Middle frontal gyrus (tissue), 1 donor: ENCODE measurements around the gene FAM234A.
"Not testable (repeated sequence)": the region's sequence is repeated elsewhere in the genome, so short reads cannot be mapped to it uniquely, and the experiment has no call there.

ENCODE experiments used
- DNase-seq: peaks from one replicate; pipeline ENCODE4 v3.0.0-alpha.2; 2015; ENCODE audit warnings: low spot score; ENCODE audit errors: extremely low spot score

The FAM234A gene

DNA sequence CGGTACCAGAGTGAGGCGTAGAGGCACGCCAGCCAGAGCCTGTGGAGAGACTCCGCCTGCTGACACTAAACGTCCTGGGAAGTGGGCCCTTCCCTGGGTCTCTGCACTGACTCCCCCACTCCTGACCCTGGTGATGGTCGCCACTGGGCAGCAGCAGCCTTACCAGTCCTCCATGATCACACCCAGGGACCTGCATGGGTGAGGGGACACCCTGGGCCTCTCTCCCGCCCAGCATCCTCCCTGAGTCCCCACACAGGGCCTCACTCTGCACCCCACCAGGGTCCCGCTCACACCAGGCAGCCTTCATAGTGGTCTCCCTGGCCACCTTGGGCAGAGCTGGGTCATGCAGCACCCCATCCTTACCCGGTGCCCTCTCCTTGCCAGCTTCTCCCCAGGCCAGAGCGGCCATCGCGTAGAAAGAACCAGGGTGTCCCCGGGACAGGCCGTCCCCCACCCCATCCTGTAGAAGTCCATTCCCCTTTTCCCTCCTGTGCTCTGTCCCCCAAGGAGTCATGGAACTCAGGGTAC lies 30.4 kb downstream of the FAM234A start:
- no peak for DNase-seq

- DNase-seq: no peak
These were observed 31.1 kb downstream of the FAM234A start for GRCh38 chr16:265711-266110.

- DNase-seq: no peak
These were observed 31.9 kb downstream of the FAM234A start for GRCh38 chr16:266258-267164.

GRCh38 chr16:267562-267961 lies 32.9 kb downstream of the FAM234A start:
- DNase-seq: not testable (repeated sequence)

DNA sequence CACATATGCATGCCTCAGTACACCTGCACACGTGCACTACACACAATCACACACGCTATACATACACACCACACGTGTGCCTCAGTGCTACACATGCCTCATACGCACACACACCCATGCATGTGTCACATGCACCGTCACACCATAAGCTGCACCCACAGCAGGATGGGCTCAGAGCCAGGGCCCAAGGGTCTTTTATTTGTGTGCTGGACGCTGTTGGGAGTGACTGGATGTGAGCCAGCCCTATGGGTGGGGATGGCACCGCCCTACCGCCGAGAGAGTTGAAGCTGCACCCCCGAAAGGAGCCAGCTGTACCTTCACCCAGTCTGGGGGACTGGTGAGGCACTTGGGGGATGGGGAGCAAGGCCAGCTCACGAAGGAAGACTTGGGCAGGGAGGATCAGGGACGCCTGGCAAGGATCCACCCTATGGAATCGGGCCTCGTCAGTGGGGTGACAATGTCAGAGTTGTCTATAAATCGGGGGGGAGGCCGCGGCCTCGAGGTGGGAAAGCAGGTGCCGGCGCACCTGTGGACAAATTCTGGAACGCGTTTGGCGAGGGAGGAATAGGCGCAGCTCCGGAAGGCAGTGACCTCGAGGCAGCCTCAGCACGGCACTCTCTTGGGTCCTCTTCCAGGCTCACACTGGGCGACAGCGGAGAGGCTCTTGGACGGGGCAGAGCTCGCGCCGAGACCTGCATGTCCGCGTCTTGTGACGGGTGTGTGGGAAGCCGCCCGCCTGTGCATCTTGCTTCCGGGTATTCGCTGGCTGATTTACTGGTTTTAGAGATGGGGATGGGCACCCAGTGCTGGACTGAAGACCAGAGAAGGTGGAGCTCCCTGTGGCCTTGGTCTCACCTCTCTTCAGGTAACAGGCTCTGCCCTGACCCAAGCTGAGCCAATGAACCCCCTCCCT lies 33.8 kb downstream of the FAM234A start:
- DNase-seq: no peak

DNA sequence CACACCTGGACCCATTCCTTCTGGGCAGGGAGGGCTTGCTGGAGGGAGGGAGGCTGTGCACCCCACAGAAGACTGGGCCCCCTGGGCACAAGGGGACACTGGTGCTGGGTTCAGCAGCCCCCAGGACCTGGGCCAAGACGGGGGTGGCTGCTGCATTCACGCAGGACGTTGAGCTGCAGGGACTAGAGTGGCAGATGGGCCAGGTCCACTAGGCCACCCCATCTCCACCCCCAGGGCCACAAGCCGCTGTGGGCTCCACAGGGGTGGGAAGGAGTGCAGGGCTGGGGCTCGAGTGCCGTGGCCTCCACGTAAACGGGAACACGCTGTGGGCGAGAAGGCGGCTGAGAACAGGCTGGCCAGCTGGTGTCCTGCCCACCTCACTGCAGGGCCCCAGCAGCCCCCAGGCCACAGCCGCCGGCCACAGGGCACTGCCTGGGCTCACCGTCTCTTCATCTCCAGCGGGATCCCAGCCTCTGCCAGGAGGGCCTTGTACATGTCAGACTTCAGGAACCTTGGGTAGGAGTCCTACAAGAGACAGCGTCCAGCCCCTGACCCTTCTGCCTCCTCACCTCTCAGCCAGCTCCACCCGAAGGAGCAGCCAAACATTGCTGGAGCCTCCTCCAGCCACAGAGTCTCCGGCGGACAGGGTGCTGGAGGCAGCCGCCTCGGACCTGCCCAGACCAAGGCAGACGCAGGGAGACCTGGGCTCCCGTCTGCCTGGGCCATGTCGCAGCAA lies 34.6 kb downstream of the FAM234A start:
- no peak for DNase-seq

DNA sequence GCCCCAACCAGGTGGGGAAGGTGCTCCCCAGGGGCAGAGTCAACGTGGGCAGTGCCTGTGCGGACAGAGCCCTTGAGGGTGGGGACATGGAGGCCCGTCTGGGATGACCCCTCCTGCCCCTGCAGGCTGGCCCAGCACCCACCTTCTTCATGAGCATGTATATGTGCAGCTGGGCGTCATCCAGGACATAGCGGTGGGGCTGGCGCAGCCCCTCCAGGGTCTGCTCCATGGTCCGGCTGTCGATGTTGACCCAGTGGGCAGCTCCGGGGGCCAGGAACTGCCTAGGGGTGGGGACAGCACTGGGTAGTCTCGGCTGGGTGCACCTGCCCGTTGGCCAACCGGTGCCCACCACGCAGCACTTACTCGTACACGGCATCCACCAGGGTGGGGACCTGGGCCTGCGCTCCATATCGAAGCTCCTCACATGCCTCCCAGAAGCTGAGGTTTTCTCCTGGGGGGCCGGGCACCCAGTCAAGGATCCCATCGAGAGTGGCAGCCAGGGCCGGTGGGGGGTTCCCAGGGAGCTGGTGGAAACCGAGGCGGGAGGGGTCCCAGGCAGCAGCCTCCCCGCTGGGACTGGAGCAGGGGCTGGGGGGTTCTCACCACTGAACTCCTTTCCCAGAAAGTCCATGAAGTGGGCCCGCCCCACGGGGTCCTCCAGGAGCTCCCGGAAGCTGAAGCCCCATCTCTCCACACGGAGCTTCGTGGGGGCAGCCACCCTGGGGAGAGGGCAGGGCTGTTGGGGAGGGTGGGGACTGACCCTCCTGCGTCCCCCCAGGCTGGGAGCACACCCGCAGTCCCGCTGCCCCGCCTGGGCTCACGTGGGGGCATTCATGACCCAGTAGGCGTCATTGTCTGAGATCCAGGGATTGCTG lies 36.0 kb downstream of the FAM234A start:
- DNase-seq: no peak

DNA sequence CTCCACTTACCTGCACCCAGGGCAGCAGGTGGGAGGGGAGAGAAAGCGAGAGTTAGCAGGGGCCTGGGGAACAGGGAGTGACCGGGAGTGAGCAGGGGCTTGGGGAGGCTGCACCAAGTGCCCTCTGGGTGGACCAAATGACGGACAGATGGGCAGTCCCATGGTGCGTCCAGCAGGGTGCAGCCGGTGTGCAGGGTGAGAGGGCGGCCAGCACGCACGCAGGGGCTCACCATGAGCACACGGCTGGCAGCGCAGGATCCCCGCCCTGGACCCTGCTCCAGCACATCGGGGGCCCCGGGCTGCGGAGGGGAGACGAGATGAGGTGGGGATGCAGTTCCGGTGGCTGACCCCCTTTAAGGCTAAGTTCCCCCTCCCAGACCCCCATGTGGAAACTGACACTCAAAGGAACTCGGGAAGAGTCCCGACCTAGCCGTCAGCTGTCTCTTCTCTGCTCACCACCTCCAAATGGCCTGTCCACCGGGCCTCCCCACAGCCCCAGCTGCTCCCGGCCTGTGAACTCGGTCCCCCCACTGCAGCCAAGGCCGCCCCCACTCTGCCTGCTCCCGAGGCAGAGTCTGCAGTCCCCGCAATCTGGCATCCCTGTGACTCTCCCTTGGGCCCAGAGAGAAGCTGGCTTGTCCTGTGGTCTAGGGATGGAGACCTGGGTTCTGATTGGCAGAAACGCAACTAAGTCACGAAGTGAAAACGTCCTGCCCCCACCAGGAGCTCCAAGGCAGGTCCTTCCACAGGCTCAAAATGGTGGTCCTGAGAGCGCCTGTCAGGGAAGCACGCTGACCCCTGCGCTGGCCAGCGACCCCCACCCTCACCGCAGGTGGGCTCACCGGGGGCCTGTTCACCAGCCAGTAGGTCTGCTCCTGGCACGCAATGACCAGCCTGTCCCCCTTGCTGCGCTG lies 38.3 kb downstream of the FAM234A start:
- DNase-seq: no peak

GRCh38 chr16:273547-274421 lies 39.2 kb downstream of the FAM234A start:
- no peak for DNase-seq

- no peak for DNase-seq
These were observed 40.5 kb downstream of the FAM234A start for GRCh38 chr16:275041-275641.

DNA sequence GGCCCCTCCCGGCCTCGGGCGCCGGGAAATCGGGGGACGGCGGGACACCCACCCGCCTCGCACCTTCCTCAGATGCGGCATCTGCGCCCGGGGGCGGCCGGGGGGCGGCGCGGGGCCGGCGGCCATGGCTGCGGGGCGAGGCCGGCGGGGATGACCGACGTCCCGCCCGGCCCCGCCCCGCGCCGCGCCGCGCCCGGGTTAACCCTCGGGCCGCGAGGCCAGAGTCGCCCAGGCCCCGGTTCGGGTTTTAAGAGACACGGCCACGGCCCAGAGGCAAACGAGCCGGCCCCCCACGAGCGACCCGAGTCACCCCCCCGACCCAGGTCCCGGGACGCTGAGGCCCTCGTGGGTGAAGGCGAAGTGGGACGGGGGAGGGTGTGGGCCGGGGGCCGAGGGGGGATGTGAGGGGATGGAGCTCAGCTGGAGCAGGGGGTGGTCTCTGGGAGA lies 41.2 kb downstream of the FAM234A start, which contains the start of gene RGS11:
Gene RGS11 (minus strand): TSS at position 159 of the 447 bp plus-strand sequence. CDS start 33 bp downstream, at position 126.
- no peak for DNase-seq

- DNase-seq: no peak
These were observed 41.9 kb downstream of the FAM234A start for GRCh38 chr16:276426-277077.

GRCh38 chr16:278863-279366 lies 44.3 kb downstream of the FAM234A start:
- no peak for DNase-seq

- DNase-seq: no peak
These were observed 44.9 kb downstream of the FAM234A start for GRCh38 chr16:279531-279930.

DNA sequence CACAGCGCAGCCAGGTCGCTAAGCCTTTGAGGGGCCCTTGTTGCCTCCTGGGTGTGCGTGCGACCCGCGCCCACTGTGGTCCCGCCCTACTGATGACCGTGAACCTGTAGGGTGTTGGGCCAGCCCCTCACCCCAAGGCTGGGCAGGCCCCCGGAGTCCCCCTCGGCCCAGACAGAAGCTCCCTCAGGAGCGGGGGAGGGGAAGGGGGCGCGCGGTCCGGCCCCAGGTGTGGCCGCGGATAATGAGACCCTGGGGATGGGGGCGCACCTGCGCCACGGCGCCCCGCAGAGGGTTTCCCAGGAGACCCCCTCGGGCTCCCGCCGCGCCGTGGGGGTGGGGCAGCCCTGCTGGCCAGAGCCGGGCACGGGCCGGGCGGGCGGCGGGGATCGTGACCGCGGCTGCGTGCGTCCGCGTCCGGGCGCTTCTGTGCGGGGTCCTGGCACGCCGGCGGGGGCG lies 45.4 kb downstream of the FAM234A start:
- no peak for DNase-seq

GRCh38 chr16:280552-280951 lies 45.9 kb downstream of the FAM234A start, which contains the start of gene ARHGDIG:
Gene ARHGDIG, plus strand, starts transcription at chr16:280591. Its CDS starts 90 bp downstream, at chr16:280681.
- no peak for DNase-seq
